ENCODE results near the gene CTXND1. TPM values are rescaled to one million over a fixed set of nuclear protein-coding genes. Genes with fewer than 3 reads are reported as not detected.

The CTXND1 gene
- total and polyA plus RNA-seq, 2 of the 4 experiments (the other 2 are of a cell fraction): not detected

DNA sequence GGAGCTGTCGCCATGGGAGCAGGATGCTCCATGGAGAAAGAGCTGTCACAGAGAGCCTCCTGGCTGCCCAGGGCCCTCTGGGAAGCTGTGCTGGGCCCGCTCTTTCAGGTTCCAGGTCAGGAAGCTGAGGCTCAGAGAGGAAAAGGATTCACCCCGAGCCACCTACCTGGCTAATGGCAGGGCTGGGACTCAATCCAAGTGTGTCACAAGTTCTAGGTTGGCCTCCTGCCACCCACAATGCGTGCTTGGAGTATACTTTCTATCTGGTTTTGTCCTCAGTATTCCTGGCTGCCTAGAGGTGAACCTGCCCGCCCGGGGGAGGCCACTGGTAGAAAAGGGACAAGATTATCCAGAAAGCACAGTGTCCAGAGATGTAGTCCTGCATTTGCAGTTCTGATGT is 75.6 kb downstream of the CTXND1 start:
- H3K56ac ChIP-seq (ENCODE audit: extremely low read depth, insufficient read depth, low read length): no peak overlapping the region
- H3K4me1 ChIP-seq (ENCODE audit: control insufficient read depth, insufficient read depth, low read length): peaks cover 20% of the 10 kb centered on the region
- H4K91ac ChIP-seq (ENCODE audit: insufficient read depth, low read depth, low read length): no peak overlapping the region
- H2AK5ac ChIP-seq (ENCODE audit: low read depth, low read length): peak overlapping the region; percentile 59
- H3K27ac ChIP-seq (ENCODE audit: insufficient read depth, low read length): no peak overlapping the region
- DNase-seq: no peak
- in situ Hi-C loops (cut with MboI; ENCODE audit: low sequenced_read_pairs) (loop anchor here (10.0 kb wide), 1 partner anchor 272 kb away; no protein-coding TSS in a partner anchor), dilution Hi-C loops (cut with HindIII; ENCODE audit: low sequenced_read_pairs, unreplicated experiment) (no loop called here), intact Hi-C loops (cut with micrococcal nuclease) (loop anchor here (10.0 kb wide), 1 partner anchor 252 kb away; no protein-coding TSS in a partner anchor)
- no TSS peak for BruUV-seq (replicated peaks)
- peaks cover 33% of the 10 kb centered on the region for H3K9me1 ChIP-seq (ENCODE audit: insufficient read depth, low read length)
- ATAC-seq (ENCODE audit: low read depth): no peak
- H3K18ac ChIP-seq (ENCODE audit: low read depth, low read length): no peak overlapping the region
- H4K20me1 ChIP-seq (ENCODE audit: insufficient read depth, low read length): 0 out of 2 replicates have a peak, but pooled peaks cover 8% of the 10 kb centered on the region
- H3K36me3 ChIP-seq (ENCODE audit: control insufficient read depth, insufficient read depth, low read length): peaks cover 23% of the 10 kb centered on the region
- no peak overlapping the region for H3K4ac ChIP-seq (ENCODE audit: low read depth, low read length)
- H3K4me2 ChIP-seq (ENCODE audit: low read depth, low read length): no peak overlapping the region
- H3K14ac ChIP-seq (replicated peaks; ENCODE audit: low read depth, low read length): no peak overlapping the region
- no peak overlapping the region for H2BK5ac ChIP-seq (ENCODE audit: low read depth, low read length, poor library complexity, severe bottlenecking)
- H3K4me3 ChIP-seq (ENCODE audit: insufficient read depth, low read depth, low read length): no peak overlapping the region
- no peaks in the 10 kb centered on the region; the same call in 1 of the 2 replicates for H3K9me3 ChIP-seq (ENCODE audit: control insufficient read depth, insufficient read depth, low read length)
- peak overlapping the region; percentile 65; the same call in 1 of the 3 replicates for H2BK15ac ChIP-seq (ENCODE audit: low read depth, low read length)
- TF ChIP-seq CEBPB (IDR thresholded peaks at IDR 0.05; ENCODE audit: low read depth, low read length): no peak
- TF ChIP-seq RCOR1 (IDR thresholded peaks at IDR 0.05; ENCODE audit: insufficient replicate concordance, low read length): no peak
- no peak for TF ChIP-seq MXI1 (IDR thresholded peaks at IDR 0.05; ENCODE audit: borderline replicate concordance, low read depth, low read length)
- no peak for TF ChIP-seq NFE2L2 (IDR thresholded peaks at IDR 0.05; ENCODE audit: low read depth, low read length)
- TF ChIP-seq FOS (IDR thresholded peaks at IDR 0.05; ENCODE audit: low read depth, low read length): no peak
- H4K5ac ChIP-seq (ENCODE audit: low read depth, low read length): no peak overlapping the region
- no peak overlapping the region for H2BK120ac ChIP-seq (ENCODE audit: low read depth, low read length)
- no peak overlapping the region for H3K23ac ChIP-seq (ENCODE audit: low read depth, low read length)
- no peak overlapping the region for H2BK20ac ChIP-seq (ENCODE audit: low read depth, low read length)
- H4K8ac ChIP-seq (ENCODE audit: low read depth in 2 of 2, low read length in 2 of 2): no peak overlapping the region
- H3K27me3 ChIP-seq (ENCODE audit: control insufficient read depth, insufficient read depth, low read length): no peaks in the 10 kb centered on the region
- H2AK9ac ChIP-seq (replicated peaks; ENCODE audit: low read depth, low read length, poor library complexity): no peak overlapping the region
- CTCF ChIA-PET: no interaction called here
- no peak overlapping the region for H3K9ac ChIP-seq (ENCODE audit: low read depth, low read length)
- POLR2A ChIA-PET (ENCODE audit: unreplicated experiment): no interaction called here
- no peak overlapping the region for H2AFZ ChIP-seq (replicated peaks; ENCODE audit: low read length, poor library complexity)
- H3K79me1 ChIP-seq (ENCODE audit: low read depth in 1 of 2, low read length in 2 of 2): peaks cover 3 to 25% of the 10 kb centered on the region in 2 experiments
- 100% methylated on average over 2 of the region's 6 CpGs; no CpG with 5 or more reads in 1 of the 2 experiments for WGBS, 2 experiments (ENCODE audit: extremely low coverage in 2 of 2, insufficient read length in 1 of 2)

Measured in IMR-90 (cell line).